SK-N-SH (cell line): Measurements from ENCODE around the gene RTN4. TPM values are rescaled to one million over a fixed set of nuclear protein-coding genes. Genes with fewer than 3 reads are reported as not detected.

Experiments used
- CTCF ChIA-PET: fragments of 300-600, 350-600 bp; formaldehyde crosslinking; extraction: SDS; loops from one replicate; lab custom pipeline; 2021; lab: Yijun Ruan, JAX
- POLR2A ChIA-PET: fragments of 350-600 bp; sonication (Branson Sonifier 250); formaldehyde crosslinking; extraction: SDS; loops from one replicate; lab custom pipeline; 2020; ENCODE audit warnings: antibody characterized with exemption, inconsistent platforms; lab: Yijun Ruan, JAX
- DNase-seq: peaks from one replicate; pipeline ENCODE4 v3.0.0; 2012
- H2AFZ ChIP-seq: fragments of 200-600 bp; sonication (generic); 2 replicates; pipeline ENCODE4 v1.8.1; 2016; ENCODE audit warnings: antibody characterized with exemption, mild to moderate bottlenecking, low read depth
- H3F3A ChIP-seq: fragments of 200-600 bp; sonication (generic); replicated peaks from 2 replicates; pipeline ENCODE3; 2016; ENCODE audit warnings: antibody characterized with exemption, mild to moderate bottlenecking; ENCODE audit not compliant: insufficient read depth
- H3K27ac ChIP-seq, 2 experiments: fragments of 200-500 bp in 1 of 2; fragments of 200-600 bp in 1 of 2; sonication (Bioruptor generic) in 1 of 2; sonication (generic), shearing (Covaris generic) in 1 of 2; 2 replicates each; pipeline versions ENCODE4 v1.5.1 to v1.6.1; 2014 to 2016; ENCODE audit warnings: low read depth in 2 of 2, inconsistent platforms in 1 of 2, low read length in 1 of 2, mild to moderate bottlenecking in 1 of 2, mixed read lengths in 1 of 2
- H3K27me3 ChIP-seq: fragments of 200-600 bp; sonication (generic), shearing (Covaris generic); 2 replicates; pipeline ENCODE4 v1.6.1; 2016; ENCODE audit warnings: mixed run types; ENCODE audit not compliant: insufficient read depth
- H3K36me3 ChIP-seq, 2 experiments: fragments of 200-500 bp in 1 of 2; fragments of 200-600 bp in 1 of 2; sonication (Bioruptor generic) in 1 of 2; sonication (generic) in 1 of 2; replicated peaks in 1 of 2; 2 replicates each; pipeline versions ENCODE3 to v1.5.1; 2014 to 2016; ENCODE audit warnings: low read length in 1 of 2, mild to moderate bottlenecking in 1 of 2; ENCODE audit not compliant: insufficient read depth in 2 of 2, control insufficient read depth in 1 of 2
- H3K4me1 ChIP-seq, 2 experiments: fragments of 200-500 bp in 1 of 2; fragments of 200-600 bp in 1 of 2; sonication (Bioruptor generic) in 1 of 2; sonication (generic), shearing (Covaris generic) in 1 of 2; 2 replicates each; pipeline versions ENCODE4 v1.5.1 to v1.6.1; 2014 to 2016; ENCODE audit warnings: low read depth in 1 of 2, low read length in 1 of 2, mixed run types in 1 of 2; ENCODE audit not compliant: insufficient read depth in 2 of 2, control insufficient read depth in 1 of 2
- H3K4me2 ChIP-seq: fragments of 200-600 bp; sonication (generic), shearing (Covaris generic); 2 replicates; pipeline ENCODE4 v1.6.1; 2017; ENCODE audit warnings: mixed run types
- H3K4me3 ChIP-seq, 2 experiments: fragments of 200-500 bp in 1 of 2; fragments of 200-600 bp in 1 of 2; sonication (Bioruptor generic) in 1 of 2; sonication (generic), shearing (Covaris generic) in 1 of 2; 2 replicates each; pipeline versions ENCODE4 v1.5.1 to v1.8.1; 2014 to 2016; ENCODE audit warnings: low read depth in 2 of 2, inconsistent platforms in 1 of 2, low read length in 1 of 2, mild to moderate bottlenecking in 1 of 2, mixed read lengths in 1 of 2, moderate library complexity in 1 of 2
- H3K79me2 ChIP-seq: fragments of 200-600 bp; sonication (generic); 2 replicates; pipeline ENCODE4 v1.8.1; 2017; ENCODE audit warnings: mild to moderate bottlenecking; ENCODE audit not compliant: insufficient read depth
- H3K9ac ChIP-seq: fragments of 200-600 bp; sonication (generic); 2 replicates; pipeline ENCODE4 v1.6.1; 2017; ENCODE audit warnings: mixed run types
- H3K9me2 ChIP-seq: fragments of 200-600 bp; sonication (generic); 2 replicates; pipeline ENCODE4 v1.6.1; 2017; ENCODE audit warnings: mixed run types
- H3K9me3 ChIP-seq: fragments of 200-600 bp; sonication (generic); 2 replicates; pipeline ENCODE4 v1.6.1; 2017; ENCODE audit warnings: mixed run types, mild to moderate bottlenecking, moderate library complexity
- H4K20me1 ChIP-seq: fragments of 200-600 bp; sonication (generic); 2 replicates; pipeline ENCODE4 v1.6.1; 2017; ENCODE audit warnings: mild to moderate bottlenecking, mixed run types; ENCODE audit not compliant: insufficient read depth
- ELF1 ChIP-seq: IDR thresholded peaks from 2 replicates; pipeline ENCODE4 v1.4.0; 2012
- EP300 ChIP-seq, 2 experiments: IDR thresholded peaks; 2 replicates each; pipeline versions ENCODE4 v1.4.0 to v1.6.1; 2012; ENCODE audit warnings: borderline replicate concordance in 1 of 2, low read depth in 1 of 2, low read length in 1 of 2
- EZH2phosphoT487 ChIP-seq: fragments of 200-600 bp; sonication (generic); IDR thresholded peaks from 2 replicates; pipeline ENCODE4 v1.6.1; 2017; ENCODE audit warnings: low read depth, mixed run types, mild to moderate bottlenecking, antibody characterized with exemption, moderate library complexity, borderline replicate concordance
- FOXJ3 ChIP-seq: sonication (generic); formaldehyde crosslinking; IDR thresholded peaks from 2 replicates; pipeline ENCODE4 v1.5.1; 2020; ENCODE audit warnings: mild to moderate bottlenecking, missing genetic modification reagents
- FOXM1 ChIP-seq: IDR thresholded peaks from 2 replicates; pipeline ENCODE4 v1.4.0; 2012; ENCODE audit warnings: low read depth, mild to moderate bottlenecking
- GABPA ChIP-seq: IDR thresholded peaks from 2 replicates; pipeline ENCODE4 v1.4.0; 2012; ENCODE audit warnings: low read depth, mild to moderate bottlenecking
- JUND ChIP-seq: IDR thresholded peaks from 2 replicates; pipeline ENCODE4 v1.4.0; 2012
- MEF2A ChIP-seq: IDR thresholded peaks from 2 replicates; pipeline ENCODE4 v1.4.0; 2012; ENCODE audit warnings: low read depth, borderline replicate concordance
- MXI1 ChIP-seq: IDR thresholded peaks from 2 replicates; pipeline ENCODE4 v1.6.1; 2012; ENCODE audit warnings: mild to moderate bottlenecking, low read depth, low read length, improper control_type of control experiment
- NFIC ChIP-seq: IDR thresholded peaks from 2 replicates; pipeline ENCODE4 v1.4.0; 2012; ENCODE audit warnings: borderline replicate concordance
- NRF1 ChIP-seq: IDR thresholded peaks from 2 replicates; pipeline ENCODE4 v1.6.1; 2012; ENCODE audit warnings: low read depth, mild to moderate bottlenecking, low read length
- PBX3 ChIP-seq: IDR thresholded peaks from 2 replicates; pipeline ENCODE4; 2012
- RAD21 ChIP-seq: IDR thresholded peaks from 2 replicates; pipeline ENCODE4 v1.6.1; 2012; ENCODE audit warnings: mild to moderate bottlenecking, low read length
- RCOR1 ChIP-seq: fragments of 150-350 bp; IDR thresholded peaks from 2 replicates; pipeline ENCODE4 v1.6.1; 2017; ENCODE audit warnings: antibody characterized with exemption, low read length
- RFX5 ChIP-seq: IDR thresholded peaks from 2 replicates; pipeline ENCODE4 v1.6.1; 2012; ENCODE audit warnings: mild to moderate bottlenecking, improper control_type of control experiment, low read length
- RXRA ChIP-seq: IDR thresholded peaks from 2 replicates; pipeline ENCODE4 v1.4.0; 2012; ENCODE audit warnings: low read depth, mild to moderate bottlenecking, borderline replicate concordance
- SMC3 ChIP-seq: IDR thresholded peaks from 2 replicates; pipeline ENCODE4 v1.6.1; 2012; ENCODE audit warnings: low read depth, low read length, improper control_type of control experiment
- TCF12 ChIP-seq: IDR thresholded peaks from 2 replicates; pipeline ENCODE4 v1.4.0; 2012
- TEAD4 ChIP-seq: IDR thresholded peaks from 2 replicates; pipeline ENCODE4 v1.4.0; 2012; ENCODE audit warnings: mild to moderate bottlenecking, borderline replicate concordance; ENCODE audit not compliant: insufficient read depth
- WGBS: methylation state at CpG from one replicate; pipeline ENCODE4 v1.1.6; 2017; ENCODE audit warnings: low lambda C conversion rate; 5-methylcytosine and 5-hydroxymethylcytosine counted together
- polyA plus RNA-seq, 3 experiments: library from polyadenylated mRNA; depleted of rRNA; stranded (reverse); fragments of >200 nt; gene quantifications; 2 replicates each; pipeline ENCODE4 v1.2.3, GENCODE V29; 2012
- TF ChIP-seq, protein P1 (sequence below): IDR thresholded peaks from 2 replicates; pipeline ENCODE4 v1.4.0; 2012; ENCODE audit warnings: low read depth, borderline replicate concordance
- TF ChIP-seq, protein P2 (sequence below): fragments of 200-600 bp; sonication (generic); IDR thresholded peaks from 2 replicates; pipeline ENCODE4 v1.6.1; 2017; ENCODE audit warnings: antibody characterized with exemption, mild to moderate bottlenecking, moderate library complexity

Gene RTN4
- polyA plus RNA-seq, 1 of the 3 experiments (the other 2 are of a cell fraction), result 315 TPM

GRCh38 chr2:54952425-54952824, 97.8 kb downstream of the RTN4 start (continued):
- TF ChIP-seq EZH2phosphoT487, result no peak
- no peak for TF ChIP-seq NRF1
- no peak for TF ChIP-seq TEAD4
- no peak for TF ChIP-seq RAD21
- no peak for TF ChIP-seq PBX3
- TF ChIP-seq GABPA, result no peak
- TF ChIP-seq FOXJ3 (CRISPR knock-in tag), result no peak

DNA sequence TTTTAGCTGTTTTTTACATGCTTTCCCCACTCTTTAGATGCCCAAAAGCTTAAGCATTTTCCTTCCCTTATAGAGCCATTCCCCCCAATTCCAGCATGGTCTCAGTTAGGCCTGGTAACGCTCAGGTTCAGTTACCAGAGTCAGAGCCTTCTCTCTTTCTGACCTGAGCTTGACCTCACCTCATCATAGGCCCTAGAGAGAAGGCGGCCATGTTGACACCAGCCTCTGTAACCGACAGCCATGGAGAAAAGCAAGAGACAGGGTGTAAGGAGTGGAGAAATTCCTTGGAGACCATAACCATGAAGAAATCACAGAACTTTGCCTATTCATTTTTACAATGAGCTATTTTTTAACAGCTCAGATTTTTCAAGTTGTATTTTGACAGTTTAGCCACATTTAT, 99.4 kb downstream of the RTN4 start:
- H3K36me3 ChIP-seq, result no peaks in the 10 kb centered on the region
- POLR2A ChIA-PET, result no interaction called here
- H3K4me2 ChIP-seq, result no peak overlapping the region
- H3K79me2 ChIP-seq, result no peaks in the 10 kb centered on the region
- no peak for DNase-seq
- WGBS, result 96% methylated on average over 3 of the region's 3 CpGs
- H3K27ac ChIP-seq, result no peak overlapping the region
- H3K4me3 ChIP-seq, result no peak overlapping the region
- no peaks in the 10 kb centered on the region for H3K9me3 ChIP-seq
- H3K9ac ChIP-seq, result no peak overlapping the region
- H3F3A ChIP-seq, result no peaks in the 10 kb centered on the region
- no peaks in the 10 kb centered on the region for H3K9me2 ChIP-seq
- peaks cover 5 to 9% of the 10 kb centered on the region in 2 experiments; a peak in 3 of 4 replicates for H3K4me1 ChIP-seq
- no peaks in the 10 kb centered on the region for H3K27me3 ChIP-seq
- TF ChIP-seq RXRA (no peak), FOXM1 (no peak), RCOR1 (no peak), MXI1 (no peak), TCF12 (no peak), MEF2A (no peak), NFIC (no peak), RFX5 (no peak)
- H2AFZ ChIP-seq, result no peak overlapping the region
- no peaks in the 10 kb centered on the region for H4K20me1 ChIP-seq
- CTCF ChIA-PET, result no interaction called here

DNA sequence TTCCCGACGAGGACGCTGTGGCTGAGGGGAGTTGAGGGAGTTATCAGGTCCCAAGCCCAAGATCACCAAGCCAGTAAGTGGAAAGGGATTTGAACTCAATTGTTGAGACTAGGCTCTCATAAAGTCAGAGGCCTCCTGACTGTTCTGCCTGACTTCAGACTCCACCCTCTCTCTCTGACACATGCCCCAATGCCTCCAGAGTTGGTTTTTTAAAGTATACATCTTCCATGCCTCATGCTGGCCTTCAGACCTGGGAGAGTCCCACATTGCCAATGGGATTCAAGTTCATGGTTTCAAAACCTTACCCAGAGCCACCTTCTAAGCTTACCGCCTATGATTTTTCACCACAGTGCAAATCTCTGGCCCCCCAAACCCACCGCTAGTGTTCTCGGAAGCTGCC, 100.8 kb downstream of the RTN4 start:
- H3K27ac ChIP-seq, result no peak overlapping the region
- H3K4me1 ChIP-seq, result peaks cover 0 to 9% of the 10 kb centered on the region in 2 experiments; a peak in 3 of 4 replicates
- WGBS, result 98% methylated on average over 6 of the region's 6 CpGs
- H3K79me2 ChIP-seq, result no peaks in the 10 kb centered on the region
- H3K4me3 ChIP-seq, result no peak overlapping the region
- no peak overlapping the region for H3K9ac ChIP-seq
- no peaks in the 10 kb centered on the region for H3K36me3 ChIP-seq
- no peaks in the 10 kb centered on the region for H3K9me2 ChIP-seq
- no peak for DNase-seq
- H2AFZ ChIP-seq, result no peak overlapping the region
- POLR2A ChIA-PET, result no interaction called here
- no peak overlapping the region for H3K4me2 ChIP-seq
- CTCF ChIA-PET, result no interaction called here
- no peaks in the 10 kb centered on the region for H3F3A ChIP-seq
- H3K9me3 ChIP-seq, result no peaks in the 10 kb centered on the region
- H4K20me1 ChIP-seq, result no peaks in the 10 kb centered on the region
- no peaks in the 10 kb centered on the region for H3K27me3 ChIP-seq
- no peak for TF ChIP-seq EP300 (IDR thresholded peaks at IDR 0.05; ENCODE audit: borderline replicate concordance in 1 of 2, low read depth in 1 of 2, low read length in 1 of 2)
- no peak for TF ChIP-seq ELF1
- no peak for TF ChIP-seq NRF1
- TF ChIP-seq, protein P1, sequence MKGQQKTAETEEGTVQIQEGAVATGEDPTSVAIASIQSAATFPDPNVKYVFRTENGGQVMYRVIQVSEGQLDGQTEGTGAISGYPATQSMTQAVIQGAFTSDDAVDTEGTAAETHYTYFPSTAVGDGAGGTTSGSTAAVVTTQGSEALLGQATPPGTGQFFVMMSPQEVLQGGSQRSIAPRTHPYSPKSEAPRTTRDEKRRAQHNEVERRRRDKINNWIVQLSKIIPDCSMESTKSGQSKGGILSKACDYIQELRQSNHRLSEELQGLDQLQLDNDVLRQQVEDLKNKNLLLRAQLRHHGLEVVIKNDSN, result no peak
- TF ChIP-seq, protein P2, sequence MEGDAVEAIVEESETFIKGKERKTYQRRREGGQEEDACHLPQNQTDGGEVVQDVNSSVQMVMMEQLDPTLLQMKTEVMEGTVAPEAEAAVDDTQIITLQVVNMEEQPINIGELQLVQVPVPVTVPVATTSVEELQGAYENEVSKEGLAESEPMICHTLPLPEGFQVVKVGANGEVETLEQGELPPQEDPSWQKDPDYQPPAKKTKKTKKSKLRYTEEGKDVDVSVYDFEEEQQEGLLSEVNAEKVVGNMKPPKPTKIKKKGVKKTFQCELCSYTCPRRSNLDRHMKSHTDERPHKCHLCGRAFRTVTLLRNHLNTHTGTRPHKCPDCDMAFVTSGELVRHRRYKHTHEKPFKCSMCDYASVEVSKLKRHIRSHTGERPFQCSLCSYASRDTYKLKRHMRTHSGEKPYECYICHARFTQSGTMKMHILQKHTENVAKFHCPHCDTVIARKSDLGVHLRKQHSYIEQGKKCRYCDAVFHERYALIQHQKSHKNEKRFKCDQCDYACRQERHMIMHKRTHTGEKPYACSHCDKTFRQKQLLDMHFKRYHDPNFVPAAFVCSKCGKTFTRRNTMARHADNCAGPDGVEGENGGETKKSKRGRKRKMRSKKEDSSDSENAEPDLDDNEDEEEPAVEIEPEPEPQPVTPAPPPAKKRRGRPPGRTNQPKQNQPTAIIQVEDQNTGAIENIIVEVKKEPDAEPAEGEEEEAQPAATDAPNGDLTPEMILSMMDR, result no peak
- no peak for TF ChIP-seq PBX3
- TF ChIP-seq GABPA, result no peak
- TF ChIP-seq MXI1, result no peak
- TF ChIP-seq SMC3, result no peak
- no peak for TF ChIP-seq FOXM1
- TF ChIP-seq FOXJ3 (CRISPR knock-in tag), result no peak
- TF ChIP-seq JUND, result no peak
